IPS DF 19.7 (cell line): ENCODE results near the gene KNOP1.
A peak's percentile ranks its signal among the peaks of the same experiment; 100 is the strongest.

ENCODE experiments used
- DNase-seq: peaks from one replicate; pipeline ENCODE4 v3.0.0-alpha.2; 2013; ENCODE audit warnings: low read depth, low spot score

KNOP1 gene

GRCh38 chr16:19717741-19718623, at the start of gene KNOP1, which contains the start of gene IQCK:
Gene KNOP1, minus strand, starts transcription at chr16:19718227. Its CDS starts 3,192 bp downstream, at chr16:19715035.
Gene IQCK, plus strand, starts transcription at chr16:19718271. Its CDS starts 36 bp downstream, at chr16:19718307.
- DNase-seq, result peak; percentile 59

GRCh38 chr16:19767497-19767896, 49.5 kb upstream of the KNOP1 start:
- DNase-seq, result no peak

GRCh38 chr16:19766988-19767387, 49.0 kb upstream of the KNOP1 start:
- DNase-seq, result no peak

GRCh38 chr16:19766554-19766884, 48.5 kb upstream of the KNOP1 start:
- DNase-seq, result no peak

GRCh38 chr16:19765860-19766553, 48.0 kb upstream of the KNOP1 start:
- no peak for DNase-seq

- DNase-seq, result no peak
These were observed 42.5 kb upstream of the KNOP1 start for GRCh38 chr16:19760356-19761060.

GRCh38 chr16:19757762-19758595, 40.0 kb upstream of the KNOP1 start:
- no peak for DNase-seq

- DNase-seq, result no peak
These were observed 39.0 kb upstream of the KNOP1 start for GRCh38 chr16:19757026-19757425.

GRCh38 chr16:19755268-19755667, 37.2 kb upstream of the KNOP1 start:
- no peak for DNase-seq

- no peak for DNase-seq
These were observed 36.6 kb upstream of the KNOP1 start for GRCh38 chr16:19754644-19755036.

- DNase-seq, result no peak
These were observed 36.0 kb upstream of the KNOP1 start for GRCh38 chr16:19753815-19754643.

GRCh38 chr16:19751478-19752385, 33.7 kb upstream of the KNOP1 start:
- DNase-seq, result no peak

- DNase-seq, result no peak
These were observed 31.6 kb upstream of the KNOP1 start for GRCh38 chr16:19749571-19750080.

GRCh38 chr16:19748389-19749168, 30.6 kb upstream of the KNOP1 start:
- no peak for DNase-seq

- DNase-seq, result no peak
These were observed 28.5 kb upstream of the KNOP1 start for GRCh38 chr16:19746561-19746960.

- no peak for DNase-seq
These were observed 27.4 kb upstream of the KNOP1 start for GRCh38 chr16:19745286-19746010.

GRCh38 chr16:19744670-19745069, 26.6 kb upstream of the KNOP1 start:
- DNase-seq, result no peak

- no peak for DNase-seq
These were observed 25.8 kb upstream of the KNOP1 start for GRCh38 chr16:19743816-19744159.
